ENCODE results near the gene RPS5.
"Not testable (repeated sequence)": the region's sequence is repeated elsewhere in the genome, so short reads cannot be mapped to it uniquely, and the experiment has no call there.

The RPS5 gene

GRCh38 chr19:58386576-58387337, at the start of gene RPS5:
TSS of gene RPS5 (plus strand) at chr19:58387269. CDS start at chr19:58388138, 869 bp downstream.
- DNase-seq = peak; percentile 100

- no peak for DNase-seq
These were observed 48.7 kb upstream of the RPS5 start for GRCh38 chr19:58338336-58338735.

- no peak for DNase-seq
These were observed 48.1 kb upstream of the RPS5 start for GRCh38 chr19:58338825-58339558.

- DNase-seq = no peak
These were observed 41.5 kb upstream of the RPS5 start for GRCh38 chr19:58345558-58345957.

GRCh38 chr19:58346961-58347929, 39.8 kb upstream of the RPS5 start:
- peak; percentile 90 for DNase-seq

GRCh38 chr19:58348080-58348479, 39.0 kb upstream of the RPS5 start:
- DNase-seq = not testable (repeated sequence)

- DNase-seq = no peak
These were observed 37.5 kb upstream of the RPS5 start for GRCh38 chr19:58349590-58349989.

GRCh38 chr19:58350001-58350861, 36.8 kb upstream of the RPS5 start:
- no peak for DNase-seq

- DNase-seq = no peak
These were observed 36.1 kb upstream of the RPS5 start for GRCh38 chr19:58350871-58351557.

GRCh38 chr19:58351558-58351878, 35.6 kb upstream of the RPS5 start:
- no peak for DNase-seq

- no peak for DNase-seq
These were observed 34.9 kb upstream of the RPS5 start for GRCh38 chr19:58351990-58352755.

- DNase-seq = no peak
These were observed 34.1 kb upstream of the RPS5 start, which contains the start of gene A1BG for GRCh38 chr19:58352760-58353671. TSS of gene A1BG (minus strand) at chr19:58353492. CDS start at chr19:58353437, 55 bp downstream.

- no peak for DNase-seq
These were observed 33.2 kb upstream of the RPS5 start for GRCh38 chr19:58353717-58354477.

GRCh38 chr19:58354478-58355030, 32.5 kb upstream of the RPS5 start:
- no peak for DNase-seq

- no peak for DNase-seq
These were observed 31.8 kb upstream of the RPS5 start for GRCh38 chr19:58355215-58355796.

GRCh38 chr19:58355908-58356765, 30.9 kb upstream of the RPS5 start:
- no peak for DNase-seq

Data from NCI-H1436 (cell line).